ENCODE results near the gene TMEM219. TPM values are rescaled to one million over a fixed set of nuclear protein-coding genes. Genes with fewer than 3 reads are reported as not detected.

The TMEM219 gene
- total and polyA plus RNA-seq, 2 experiments from 2014 or later: 106 to 189 TPM

DNA sequence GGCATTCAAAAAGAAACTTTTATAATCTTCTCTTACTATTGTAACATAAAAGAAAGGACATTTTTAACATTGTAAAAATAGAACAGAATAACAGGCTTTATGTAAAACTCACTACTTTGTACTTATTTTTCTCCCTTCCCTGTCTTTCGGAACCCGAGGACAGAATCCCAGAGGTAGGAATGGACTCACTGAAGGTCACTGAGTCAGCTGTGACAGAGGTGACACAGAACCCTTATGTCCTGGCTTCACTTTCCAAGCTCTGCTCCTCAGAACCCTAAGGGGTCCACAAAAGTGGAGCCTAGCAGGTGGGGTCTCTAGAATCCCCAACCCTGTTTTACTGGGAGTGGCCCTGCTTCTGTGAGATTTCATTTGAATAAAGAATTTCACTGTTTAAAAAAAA lies 39.6 kb upstream of the TMEM219 start:
- WGBS (ENCODE audit: low lambda C conversion rate, missing lambda C conversion rate): 100% methylated on average over 2 of the region's 2 CpGs
- Histone ChIP-seq H3K79me2 (peaks cover 39% of the 10 kb centered on the region), H3K36me3 (replicated peaks; ENCODE audit: insufficient read depth, low read depth) (no peaks in the 10 kb centered on the region), H3K9me2 (replicated peaks; ENCODE audit: insufficient read depth) (no peaks in the 10 kb centered on the region), H3K9me3 (ENCODE audit: low read depth) (no peaks in the 10 kb centered on the region), H3K27me3 (no peaks in the 10 kb centered on the region), H3K4me2 (no peak overlapping the region), H3K4me3 (no peak overlapping the region), H2AFZ (no peak overlapping the region), H3K4me1 (ENCODE audit: insufficient read depth) (peaks cover 12% of the 10 kb centered on the region), H4K20me1 (ENCODE audit: insufficient read depth, poor library complexity, severe bottlenecking) (no peaks in the 10 kb centered on the region), H3K27ac (no peak overlapping the region)
- TF ChIP-seq EZH2phosphoT487 (IDR thresholded peaks at IDR 0.05; ENCODE audit: low read depth, severe bottlenecking, unreplicated experiment) (no peak), EZH2 (IDR thresholded peaks at IDR 0.05; ENCODE audit: borderline replicate concordance) (no peak)
- TF ChIP-seq, protein P1, sequence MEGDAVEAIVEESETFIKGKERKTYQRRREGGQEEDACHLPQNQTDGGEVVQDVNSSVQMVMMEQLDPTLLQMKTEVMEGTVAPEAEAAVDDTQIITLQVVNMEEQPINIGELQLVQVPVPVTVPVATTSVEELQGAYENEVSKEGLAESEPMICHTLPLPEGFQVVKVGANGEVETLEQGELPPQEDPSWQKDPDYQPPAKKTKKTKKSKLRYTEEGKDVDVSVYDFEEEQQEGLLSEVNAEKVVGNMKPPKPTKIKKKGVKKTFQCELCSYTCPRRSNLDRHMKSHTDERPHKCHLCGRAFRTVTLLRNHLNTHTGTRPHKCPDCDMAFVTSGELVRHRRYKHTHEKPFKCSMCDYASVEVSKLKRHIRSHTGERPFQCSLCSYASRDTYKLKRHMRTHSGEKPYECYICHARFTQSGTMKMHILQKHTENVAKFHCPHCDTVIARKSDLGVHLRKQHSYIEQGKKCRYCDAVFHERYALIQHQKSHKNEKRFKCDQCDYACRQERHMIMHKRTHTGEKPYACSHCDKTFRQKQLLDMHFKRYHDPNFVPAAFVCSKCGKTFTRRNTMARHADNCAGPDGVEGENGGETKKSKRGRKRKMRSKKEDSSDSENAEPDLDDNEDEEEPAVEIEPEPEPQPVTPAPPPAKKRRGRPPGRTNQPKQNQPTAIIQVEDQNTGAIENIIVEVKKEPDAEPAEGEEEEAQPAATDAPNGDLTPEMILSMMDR (IDR thresholded peaks at IDR 0.05; ENCODE audit: poor library complexity): no peak
- no peak for DNase-seq (ENCODE audit: low spot score)

DNA sequence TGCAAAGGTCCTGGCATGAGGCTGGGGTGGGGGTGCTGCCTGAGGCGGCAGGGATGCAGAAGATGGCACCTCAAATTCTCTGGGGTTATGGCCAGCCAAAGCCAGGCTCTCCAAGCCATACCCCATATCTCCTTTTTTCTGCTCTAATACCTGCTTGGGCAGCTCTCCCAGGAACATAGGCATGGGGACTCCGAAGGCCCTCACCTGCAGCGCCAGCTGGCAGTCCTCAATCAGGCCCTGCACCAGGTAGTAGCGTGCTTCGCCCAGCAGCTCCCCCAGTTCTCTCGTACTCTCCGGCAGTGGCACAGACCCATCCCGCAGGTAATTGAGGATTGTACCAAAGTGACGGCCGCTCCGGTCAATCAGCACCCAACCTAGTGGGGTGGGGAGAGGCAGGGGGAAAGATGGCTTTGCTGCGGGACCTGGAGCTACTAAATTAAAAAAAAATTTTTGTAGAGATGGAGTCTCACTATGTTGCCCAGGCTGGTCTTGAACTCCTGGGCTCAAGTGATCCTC lies 38.8 kb upstream of the TMEM219 start:
- Histone ChIP-seq H3K27ac (no peak overlapping the region), H3K4me1 (ENCODE audit: insufficient read depth) (peaks cover 13% of the 10 kb centered on the region), H3K79me2 (peaks cover 41% of the 10 kb centered on the region), H3K4me2 (no peak overlapping the region), H3K9me2 (replicated peaks; ENCODE audit: insufficient read depth) (no peaks in the 10 kb centered on the region), H3K27me3 (no peaks in the 10 kb centered on the region), H3K9me3 (ENCODE audit: low read depth) (no peaks in the 10 kb centered on the region), H3K4me3 (no peak overlapping the region), H3K36me3 (replicated peaks; ENCODE audit: insufficient read depth, low read depth) (no peaks in the 10 kb centered on the region), H4K20me1 (ENCODE audit: insufficient read depth, poor library complexity, severe bottlenecking) (no peaks in the 10 kb centered on the region), H2AFZ (no peak overlapping the region)
- WGBS (ENCODE audit: low lambda C conversion rate, missing lambda C conversion rate): 96% methylated on average over 12 of the region's 12 CpGs
- no peak for TF ChIP-seq EZH2phosphoT487 (IDR thresholded peaks at IDR 0.05; ENCODE audit: low read depth, severe bottlenecking, unreplicated experiment)
- TF ChIP-seq, protein P1 (IDR thresholded peaks at IDR 0.05; ENCODE audit: poor library complexity): no peak
- no peak for TF ChIP-seq EZH2 (IDR thresholded peaks at IDR 0.05; ENCODE audit: borderline replicate concordance)
- DNase-seq (ENCODE audit: low spot score): no peak

DNA sequence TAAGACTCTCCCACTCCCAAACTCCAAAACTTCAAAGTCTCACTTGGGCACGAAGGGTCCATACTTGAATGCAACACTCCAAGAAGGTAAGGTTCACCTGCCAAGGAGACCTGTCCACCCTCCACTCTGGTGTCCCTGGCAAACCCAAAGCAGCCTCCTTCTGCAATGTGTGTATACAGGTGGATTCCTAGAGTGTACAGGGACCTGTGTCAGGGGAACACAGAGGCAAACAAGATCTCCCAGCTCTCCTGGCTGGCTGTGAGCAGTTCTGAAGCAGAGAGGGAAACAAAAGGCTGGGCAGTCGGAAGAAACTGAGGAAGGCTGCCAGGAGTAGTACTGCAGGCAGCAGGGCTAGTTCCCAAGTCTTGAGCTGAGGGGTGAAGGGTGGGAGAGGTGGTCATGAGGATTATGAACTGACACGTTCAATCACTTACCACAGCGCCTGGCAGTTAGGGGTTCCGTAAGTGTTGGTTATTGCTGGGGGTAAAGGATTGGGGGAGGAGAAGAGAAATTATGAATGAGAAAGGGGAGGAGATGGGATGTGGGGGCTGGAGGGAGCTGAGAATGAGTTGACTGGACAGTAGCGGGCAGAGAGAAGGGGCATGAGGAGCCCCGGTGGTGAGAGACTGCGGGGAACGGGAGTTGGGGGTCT lies 36.6 kb upstream of the TMEM219 start:
- Histone ChIP-seq H3K4me2 (peak overlapping the region; percentile 90), H3K9me3 (ENCODE audit: low read depth) (no peaks in the 10 kb centered on the region), H3K27me3 (no peaks in the 10 kb centered on the region), H3K36me3 (replicated peaks; ENCODE audit: insufficient read depth, low read depth) (no peaks in the 10 kb centered on the region), H3K79me2 (peaks cover 41% of the 10 kb centered on the region), H3K27ac (peak overlapping the region; percentile 74), H3K4me3 (peak overlapping the region; percentile 87), H4K20me1 (ENCODE audit: insufficient read depth, poor library complexity, severe bottlenecking) (no peaks in the 10 kb centered on the region), H2AFZ (peak overlapping the region; percentile 72), H3K4me1 (ENCODE audit: insufficient read depth) (peaks cover 13% of the 10 kb centered on the region), H3K9me2 (replicated peaks; ENCODE audit: insufficient read depth) (no peaks in the 10 kb centered on the region)
- WGBS (ENCODE audit: low lambda C conversion rate, missing lambda C conversion rate): 13% methylated on average over 5 of the region's 9 CpGs
- TF ChIP-seq EZH2 (IDR thresholded peaks at IDR 0.05; ENCODE audit: borderline replicate concordance) (no peak), EZH2phosphoT487 (IDR thresholded peaks at IDR 0.05; ENCODE audit: low read depth, severe bottlenecking, unreplicated experiment) (no peak)
- TF ChIP-seq, protein P1 (IDR thresholded peaks at IDR 0.05; ENCODE audit: poor library complexity): no peak
- DNase-seq (ENCODE audit: low spot score): no peak
